GM11168 (cell line): ENCODE measurements around the gene AMER3.

Source experiments
- in situ Hi-C: fragments of 300-500 bp; cut with MboI; formaldehyde crosslinking; loops from one replicate; pipeline ENCODE4 v1.12.0; 2022; ENCODE audit warnings: low sequenced_read_pairs; ENCODE audit not compliant: unreplicated experiment

AMER3 gene

GRCh38 chr2:130810490-130810889, 55.1 kb downstream of the AMER3 start:
- in situ Hi-C loops: no loop called here

DNA sequence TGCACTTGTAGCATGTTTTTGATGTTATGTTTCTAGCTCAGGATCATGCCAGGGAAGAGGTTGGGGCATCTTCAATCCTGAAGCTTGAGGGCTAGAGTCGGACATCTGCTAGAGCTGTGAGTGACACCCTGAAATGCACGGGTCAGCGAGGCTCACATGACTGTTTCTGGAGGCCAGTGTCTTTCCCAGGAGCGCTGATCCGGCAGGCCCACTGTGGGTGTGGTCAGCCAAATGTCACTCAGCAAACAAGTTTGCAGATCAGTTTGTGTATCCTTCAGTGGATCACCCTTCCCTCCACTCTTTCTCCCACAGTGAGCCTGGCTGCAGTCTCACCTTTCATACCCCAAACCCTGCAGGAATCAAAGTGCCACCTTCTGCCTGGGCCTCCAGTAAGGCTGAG, 58.4 kb downstream of the AMER3 start:
- in situ Hi-C loops: no loop called here

DNA sequence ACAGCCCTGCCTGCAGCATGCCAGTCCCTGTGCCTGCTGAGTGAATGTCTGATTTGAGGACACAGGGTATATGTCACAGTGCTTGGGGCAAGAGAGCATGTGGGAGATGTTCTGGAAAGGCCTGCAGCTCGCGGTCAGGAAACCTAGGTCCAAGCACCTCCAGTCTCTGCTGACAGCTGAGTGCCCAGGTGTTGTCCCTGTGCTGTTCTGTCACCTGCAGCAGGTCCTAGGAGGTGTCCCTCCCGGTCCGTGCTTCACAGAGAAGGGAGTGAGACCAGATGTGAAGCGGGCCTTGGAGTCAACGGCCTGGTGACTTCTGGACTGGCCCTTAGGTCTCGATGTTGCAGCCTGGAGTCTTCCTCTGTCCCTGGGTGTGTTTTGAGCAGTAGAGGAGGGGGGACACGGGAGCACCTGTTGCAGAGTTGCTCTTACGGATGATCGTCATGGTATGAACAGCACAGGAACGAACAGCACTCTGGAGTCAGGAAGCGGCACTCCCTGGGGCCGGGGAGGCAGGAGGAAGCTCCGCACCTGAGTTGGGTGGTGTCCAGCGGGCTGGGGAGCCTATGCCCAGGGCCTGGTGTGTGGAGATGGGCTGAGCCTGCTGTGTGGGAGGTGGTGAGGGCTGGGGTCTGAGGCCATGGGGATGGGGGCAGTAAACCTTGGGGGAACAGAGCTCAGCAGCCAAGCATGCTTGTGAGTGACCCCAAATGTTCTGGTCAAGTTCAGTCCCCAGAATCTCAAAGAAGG, 59.8 kb downstream of the AMER3 start:
- in situ Hi-C loops: no loop called here
